PC-3 (cell line): ENCODE data around the gene KRTAP13-2.

Experiments
- EZH2phosphoT487 ChIP-seq: fragments of 300-600 bp; sonication (generic); IDR thresholded peaks from 2 replicates; pipeline ENCODE4 v1.6.1; 2018; ENCODE audit warnings: mild to moderate bottlenecking, antibody characterized with exemption, low read length, borderline replicate concordance
- TF ChIP-seq, protein P1 (sequence below): fragments of 300-600 bp; sonication (generic); conservative IDR thresholded peaks from 2 replicates; pipeline ENCODE4 v1.5.1; 2017; ENCODE audit warnings: antibody characterized with exemption, low read depth, mild to moderate bottlenecking, low read length

DNA sequence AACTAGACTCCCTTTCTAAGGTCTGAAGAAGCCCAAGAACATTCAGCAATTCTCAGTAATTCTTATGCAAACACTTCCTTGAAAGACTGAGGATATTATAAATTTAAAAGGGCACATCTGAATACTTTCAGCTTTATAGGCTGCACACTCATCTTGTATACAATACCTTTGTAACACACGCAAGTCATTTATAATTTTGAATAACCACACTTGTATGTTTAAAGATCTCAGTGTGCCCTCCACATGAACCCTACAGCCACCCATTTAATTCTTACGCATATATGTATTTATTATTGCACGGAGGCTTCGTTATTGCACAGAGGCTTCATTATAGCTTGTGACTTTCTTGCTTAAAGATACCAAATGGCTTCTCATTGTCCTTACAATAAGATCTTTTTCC, 33.4 kb downstream of the KRTAP13-2 start:
- TF ChIP-seq, protein P1, sequence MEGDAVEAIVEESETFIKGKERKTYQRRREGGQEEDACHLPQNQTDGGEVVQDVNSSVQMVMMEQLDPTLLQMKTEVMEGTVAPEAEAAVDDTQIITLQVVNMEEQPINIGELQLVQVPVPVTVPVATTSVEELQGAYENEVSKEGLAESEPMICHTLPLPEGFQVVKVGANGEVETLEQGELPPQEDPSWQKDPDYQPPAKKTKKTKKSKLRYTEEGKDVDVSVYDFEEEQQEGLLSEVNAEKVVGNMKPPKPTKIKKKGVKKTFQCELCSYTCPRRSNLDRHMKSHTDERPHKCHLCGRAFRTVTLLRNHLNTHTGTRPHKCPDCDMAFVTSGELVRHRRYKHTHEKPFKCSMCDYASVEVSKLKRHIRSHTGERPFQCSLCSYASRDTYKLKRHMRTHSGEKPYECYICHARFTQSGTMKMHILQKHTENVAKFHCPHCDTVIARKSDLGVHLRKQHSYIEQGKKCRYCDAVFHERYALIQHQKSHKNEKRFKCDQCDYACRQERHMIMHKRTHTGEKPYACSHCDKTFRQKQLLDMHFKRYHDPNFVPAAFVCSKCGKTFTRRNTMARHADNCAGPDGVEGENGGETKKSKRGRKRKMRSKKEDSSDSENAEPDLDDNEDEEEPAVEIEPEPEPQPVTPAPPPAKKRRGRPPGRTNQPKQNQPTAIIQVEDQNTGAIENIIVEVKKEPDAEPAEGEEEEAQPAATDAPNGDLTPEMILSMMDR, result no peak
- no peak for TF ChIP-seq EZH2phosphoT487
